UCSD-AML1 (cell line): Measurements from ENCODE around the gene RAB28.

Source experiments
- DNase-seq: peaks from one replicate; lab custom pipeline; 2025; ENCODE audit not compliant: unreplicated experiment; lab: John Stamatoyannopoulos, UW

Gene RAB28

GRCh38 chr4:13323921-13324320 lies 160.2 kb downstream of the RAB28 start:
- DNase-seq, result no peak

- DNase-seq, result no peak
Observed at GRCh38 chr4:13322681-13323101, 161.4 kb downstream of the RAB28 start.
